Bone marrow (tissue), 2 donors: ENCODE measurements around the gene KCTD16.

ENCODE experiments used
- DNase-seq, 2 donors: peaks; one replicate each; lab custom pipeline; 2025; lab: John Stamatoyannopoulos, UW

KCTD16 gene

DNA sequence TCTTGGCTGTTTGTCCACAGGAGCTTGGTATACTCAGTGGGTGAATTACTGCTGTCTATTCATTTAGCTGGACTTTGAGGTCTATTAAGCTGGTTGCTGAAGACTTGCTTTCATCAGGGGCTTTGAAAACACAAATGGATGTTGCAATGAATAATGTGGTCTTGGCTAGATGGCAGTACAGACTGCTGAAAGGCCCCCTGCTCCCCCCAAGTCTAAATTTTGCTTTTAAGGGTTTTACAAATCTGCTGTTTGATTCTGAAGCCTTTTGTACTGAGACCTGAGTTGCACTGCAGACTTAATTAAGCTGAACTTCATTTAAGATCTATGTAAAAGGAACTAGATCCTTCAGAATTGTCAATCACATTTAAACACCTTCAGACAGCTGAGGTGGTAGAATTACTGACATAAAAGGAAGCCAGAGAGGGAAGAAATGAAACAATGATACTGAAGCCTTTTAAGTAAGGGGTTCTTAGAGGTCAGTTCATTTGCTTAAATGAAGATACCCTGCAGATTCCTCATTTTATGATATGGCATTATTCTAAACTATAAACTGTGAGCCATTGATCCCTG is 37.3 kb downstream of the KCTD16 start:
- no peak for DNase-seq

GRCh38 chr5:144209361-144209760 is 38.7 kb downstream of the KCTD16 start:
- no peak for DNase-seq

DNA sequence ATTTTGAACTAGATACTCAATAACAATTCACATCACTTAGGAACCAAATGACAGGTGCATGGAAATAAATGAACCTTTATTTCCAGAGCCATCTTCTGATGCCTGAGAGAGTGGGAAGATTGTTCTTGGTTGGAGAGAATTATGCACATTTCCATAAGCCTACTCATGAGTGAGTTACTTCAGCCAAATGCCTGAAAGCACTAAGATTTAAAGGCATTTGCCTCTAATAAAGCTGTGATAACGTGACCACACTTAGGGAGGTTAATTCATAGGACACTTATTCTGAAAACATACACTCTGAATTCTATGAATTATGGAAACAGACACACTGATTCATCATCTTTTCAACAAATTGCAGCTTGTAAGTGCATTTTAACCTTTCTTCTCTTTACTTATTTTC is 40.0 kb downstream of the KCTD16 start:
- no peak for DNase-seq

DNA sequence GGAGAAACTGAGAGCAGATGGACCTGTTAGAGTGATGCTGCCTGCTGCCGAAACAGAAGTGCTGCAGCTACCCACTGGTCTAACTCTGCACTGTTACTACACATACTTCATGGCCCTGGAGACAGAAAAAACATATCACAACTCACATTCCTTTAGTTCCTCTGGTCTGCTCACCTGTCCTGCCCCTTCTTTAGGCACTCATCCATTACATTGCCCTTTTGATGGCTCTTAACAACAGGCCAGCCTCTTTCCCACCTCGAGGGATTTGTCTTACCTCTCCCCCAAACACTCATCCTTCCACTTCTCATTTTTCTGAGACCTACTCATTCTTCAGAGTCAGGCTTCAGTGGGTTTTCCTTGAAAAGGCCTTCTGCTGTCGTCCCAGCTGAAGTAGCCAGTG is 49.2 kb downstream of the KCTD16 start:
- DNase-seq = no peak

- DNase-seq = no peak
Measured at GRCh38 chr5:144227363-144227999, 56.8 kb downstream of the KCTD16 start.

GRCh38 chr5:144230806-144231205 is 60.1 kb downstream of the KCTD16 start:
- DNase-seq = no peak

- DNase-seq = no peak
Measured at GRCh38 chr5:144232285-144232684, 61.6 kb downstream of the KCTD16 start.

- DNase-seq = no peak
Measured at GRCh38 chr5:144236499-144236898, 65.8 kb downstream of the KCTD16 start.

- DNase-seq = no peak
Measured at GRCh38 chr5:144237851-144238250, 67.2 kb downstream of the KCTD16 start.

DNA sequence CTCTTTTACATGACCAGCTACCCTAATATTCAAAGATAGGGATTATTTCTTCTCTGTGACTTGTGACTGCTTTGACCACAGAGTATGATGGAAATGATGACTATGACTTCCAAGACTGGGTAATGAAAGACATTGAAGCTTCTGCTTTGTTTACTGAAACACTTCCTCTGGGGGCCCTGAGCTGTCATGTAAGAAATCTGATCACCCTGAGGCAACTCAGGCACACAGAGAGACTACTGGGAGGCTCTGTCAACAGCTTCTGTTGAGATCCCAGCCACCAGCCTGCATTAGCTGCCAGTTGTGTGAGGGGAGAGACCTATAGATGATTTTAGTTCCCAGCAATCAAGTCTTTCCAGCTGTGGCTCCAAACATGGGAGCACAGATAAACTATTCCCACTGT is 76.5 kb downstream of the KCTD16 start:
- no peak for DNase-seq

GRCh38 chr5:144248015-144248414 is 77.3 kb downstream of the KCTD16 start:
- DNase-seq = no peak

GRCh38 chr5:144249755-144250464 is 79.2 kb downstream of the KCTD16 start:
- no peak for DNase-seq

DNA sequence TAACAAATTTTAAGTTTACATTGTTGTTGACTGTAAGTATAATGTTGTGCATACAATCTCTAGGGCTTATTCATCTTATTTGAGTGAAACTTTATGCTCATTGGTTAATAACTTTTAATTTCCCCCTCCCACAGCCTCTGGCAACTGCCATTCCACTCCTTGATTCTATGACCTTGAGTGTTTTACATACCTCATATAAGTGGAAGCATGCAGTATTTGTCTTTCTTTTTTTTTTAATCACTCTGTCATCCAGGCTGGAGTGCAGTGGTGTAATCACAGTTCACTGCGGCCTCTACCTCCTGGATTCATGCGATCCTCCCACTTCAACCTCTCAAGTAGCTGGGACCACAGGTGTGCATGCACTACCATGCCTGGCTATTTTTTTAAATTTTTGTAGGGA is 83.9 kb downstream of the KCTD16 start:
- no peak for DNase-seq

- no peak for DNase-seq
Measured at GRCh38 chr5:144260121-144260520, 89.4 kb downstream of the KCTD16 start.

- DNase-seq = no peak
Measured at GRCh38 chr5:144265643-144266247, 95.1 kb downstream of the KCTD16 start.

DNA sequence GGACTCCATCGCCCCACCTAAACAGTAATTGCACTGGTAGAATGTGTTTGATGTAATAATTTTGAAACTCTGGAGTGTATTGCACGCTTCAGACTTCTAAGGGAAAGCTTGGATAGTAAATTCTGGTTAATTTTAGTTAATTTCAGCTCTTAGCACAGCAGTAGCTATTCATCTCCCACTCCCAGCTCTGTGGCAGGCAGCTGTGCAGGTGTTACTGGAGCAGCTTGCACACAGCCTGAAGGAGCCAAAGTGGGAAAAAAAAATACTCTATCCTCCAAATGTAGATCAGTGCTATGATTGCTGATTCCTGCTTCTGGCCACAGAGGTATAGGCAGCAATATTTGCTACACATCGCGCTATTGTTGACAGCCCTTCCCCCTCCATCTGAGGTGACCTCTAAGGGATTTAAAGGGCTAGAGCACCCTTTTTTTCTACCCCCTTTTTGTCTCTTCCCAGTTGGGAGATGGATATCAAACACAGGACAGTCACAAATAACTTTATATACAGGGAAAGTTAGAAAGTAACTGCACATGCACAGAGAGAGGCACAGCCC is 97.4 kb downstream of the KCTD16 start:
- DNase-seq = no peak

DNA sequence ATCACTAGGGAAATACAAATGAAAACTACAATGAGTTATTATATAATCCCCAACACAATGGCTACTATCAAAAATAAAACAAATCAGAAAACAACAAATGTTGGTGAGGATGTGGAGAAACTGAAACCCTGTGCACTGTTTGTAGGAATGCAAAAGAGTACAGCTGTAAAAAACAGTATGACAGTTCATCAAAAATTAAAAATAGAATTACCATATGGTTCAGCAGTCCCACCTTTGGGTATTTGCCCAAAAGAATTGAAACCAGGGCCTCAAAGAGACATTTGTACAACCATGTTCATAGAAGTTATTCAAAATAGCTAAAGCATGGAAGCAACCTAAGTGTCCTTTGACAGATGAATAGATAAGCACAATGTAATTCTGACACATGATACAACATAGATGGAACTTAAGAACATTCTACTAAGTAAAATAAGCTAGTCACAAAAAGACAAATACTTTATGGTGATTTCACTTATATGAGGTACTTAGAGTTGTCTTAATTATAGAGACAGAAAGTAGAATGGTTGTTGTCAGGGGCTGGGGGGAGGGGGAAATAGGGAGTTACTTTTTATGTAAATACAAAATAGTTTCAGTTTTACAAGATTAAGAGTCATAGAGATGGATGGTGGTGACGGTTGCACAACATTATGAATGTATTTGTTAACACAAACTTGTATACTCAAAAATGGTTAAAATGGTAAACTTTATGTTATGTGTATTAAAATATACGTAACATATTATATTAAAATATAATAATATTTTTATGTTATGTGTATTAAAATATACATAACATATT is 102.8 kb downstream of the KCTD16 start:
- DNase-seq = no peak

- no peak for DNase-seq
Measured at GRCh38 chr5:144275329-144275728, 104.7 kb downstream of the KCTD16 start.

DNA sequence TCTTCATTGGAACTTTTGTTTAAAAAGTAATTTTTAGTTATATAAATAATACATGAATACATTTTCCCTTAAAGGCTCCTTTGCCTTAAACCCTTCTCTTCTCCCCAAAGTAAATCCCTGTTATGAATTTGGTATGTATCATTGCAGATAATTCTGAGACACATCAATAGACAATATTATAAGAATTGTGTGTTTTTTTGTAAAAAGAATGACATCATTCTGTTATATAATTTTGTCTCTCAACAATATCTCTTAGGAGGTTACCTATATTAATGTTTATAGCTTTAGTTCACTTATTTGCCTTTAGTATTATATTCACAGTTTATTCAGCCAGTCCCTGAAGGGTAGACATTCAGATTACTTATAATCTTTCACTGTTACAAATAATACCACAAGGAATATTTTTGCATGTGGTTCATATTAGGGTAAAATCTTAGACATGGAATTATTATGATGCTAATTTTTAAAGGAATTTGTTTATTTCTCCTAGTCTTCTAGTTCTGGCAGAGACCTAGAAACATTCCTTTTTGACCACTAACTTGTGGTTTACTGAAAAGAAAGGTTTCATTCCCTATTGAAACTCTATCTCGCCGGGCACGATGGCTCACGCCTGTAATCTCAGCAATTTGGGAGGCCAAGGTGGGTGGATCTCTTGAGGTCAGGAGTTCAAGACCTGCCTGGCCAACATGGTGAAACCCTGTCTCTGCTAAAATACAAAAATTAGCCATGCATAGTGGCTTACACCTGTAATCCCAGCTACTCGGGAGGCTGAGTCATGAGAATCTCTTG is 105.6 kb downstream of the KCTD16 start:
- DNase-seq = no peak

DNA sequence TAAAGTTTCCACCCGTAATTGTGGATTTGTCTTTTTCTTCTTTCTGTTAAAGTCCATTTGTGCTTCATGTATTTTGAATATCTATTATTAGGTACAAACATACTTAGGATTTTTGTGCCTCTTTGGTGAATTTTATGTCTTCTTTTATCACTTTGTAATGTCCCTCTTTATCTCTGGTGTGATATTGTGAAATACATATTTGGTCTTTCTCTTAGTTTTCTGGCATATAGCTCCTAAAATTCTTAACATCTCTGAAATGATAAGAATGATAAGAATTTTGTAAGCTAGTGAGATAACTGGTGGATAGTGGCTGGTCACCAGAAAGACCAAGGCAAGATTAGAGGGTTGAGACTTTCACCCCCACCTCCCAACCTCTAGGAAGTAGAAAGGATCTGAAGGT is 111.1 kb downstream of the KCTD16 start:
- no peak for DNase-seq

- DNase-seq = no peak
Measured at GRCh38 chr5:144284036-144284435, 113.4 kb downstream of the KCTD16 start.
